ENCODE measurements around the gene SPCS1.

DNA sequence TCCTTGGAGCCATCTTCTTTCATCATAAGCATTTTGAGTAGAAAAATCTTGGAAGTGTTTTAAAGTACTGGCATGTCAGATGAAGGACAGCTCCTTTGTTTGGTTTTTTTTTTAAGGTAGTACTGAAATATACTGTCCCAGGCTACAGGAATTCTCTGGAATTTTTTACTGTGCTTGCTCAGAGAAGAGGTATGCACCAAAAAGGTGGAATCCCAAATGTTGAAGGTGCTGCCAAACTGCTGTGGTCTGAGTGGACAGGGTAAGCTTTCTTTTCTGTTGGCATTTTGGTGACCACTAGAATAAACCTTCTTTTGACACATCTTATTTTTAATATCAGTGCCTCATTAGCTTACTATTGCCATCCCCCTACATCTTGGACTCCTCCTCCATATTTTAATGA is 12.8 kb upstream of the SPCS1 start:
- TF ChIP-seq, protein P1, sequence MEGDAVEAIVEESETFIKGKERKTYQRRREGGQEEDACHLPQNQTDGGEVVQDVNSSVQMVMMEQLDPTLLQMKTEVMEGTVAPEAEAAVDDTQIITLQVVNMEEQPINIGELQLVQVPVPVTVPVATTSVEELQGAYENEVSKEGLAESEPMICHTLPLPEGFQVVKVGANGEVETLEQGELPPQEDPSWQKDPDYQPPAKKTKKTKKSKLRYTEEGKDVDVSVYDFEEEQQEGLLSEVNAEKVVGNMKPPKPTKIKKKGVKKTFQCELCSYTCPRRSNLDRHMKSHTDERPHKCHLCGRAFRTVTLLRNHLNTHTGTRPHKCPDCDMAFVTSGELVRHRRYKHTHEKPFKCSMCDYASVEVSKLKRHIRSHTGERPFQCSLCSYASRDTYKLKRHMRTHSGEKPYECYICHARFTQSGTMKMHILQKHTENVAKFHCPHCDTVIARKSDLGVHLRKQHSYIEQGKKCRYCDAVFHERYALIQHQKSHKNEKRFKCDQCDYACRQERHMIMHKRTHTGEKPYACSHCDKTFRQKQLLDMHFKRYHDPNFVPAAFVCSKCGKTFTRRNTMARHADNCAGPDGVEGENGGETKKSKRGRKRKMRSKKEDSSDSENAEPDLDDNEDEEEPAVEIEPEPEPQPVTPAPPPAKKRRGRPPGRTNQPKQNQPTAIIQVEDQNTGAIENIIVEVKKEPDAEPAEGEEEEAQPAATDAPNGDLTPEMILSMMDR (conservative IDR thresholded peaks at IDR 0.05; ENCODE audit: low read depth, low read length): no peak
- no peak for TF ChIP-seq EZH2 (IDR thresholded peaks at IDR 0.05; ENCODE audit: low read length, unreplicated experiment)
